Right lobe of liver (tissue), 4 donors: ENCODE results near the gene AGFG1.

Experiments
- CTCF ChIP-seq, 4 donors: fragments of 200-600 bp in 3 of 4; fragments of 450-650 bp in 1 of 4; IDR thresholded peaks; one replicate each; pipeline versions ENCODE4 v1.5.1 to v1.8.0; 2016 to 2022; ENCODE audit warnings: antibody characterized with exemption in 4 of 4, mild to moderate bottlenecking in 2 of 4
- POLR2A ChIP-seq: fragments of 450-650 bp; IDR thresholded peaks from one replicate; pipeline ENCODE4 v1.6.1; 2017; ENCODE audit warnings: antibody characterized with exemption, mild to moderate bottlenecking
- donor health status: DM: no; HTN: no; CAD: no.
- donor health status: DM: no; HTN: no; CAD: no.
- donor health status: DM: no; HTN: yes; CAD: no.

GRCh38 chr2:227497158-227497557 is 25.2 kb downstream of the AGFG1 start:
- TF ChIP-seq POLR2A = no peak
- TF ChIP-seq CTCF (IDR thresholded peaks at IDR 0.05) = no peak
